Upper lobe of right lung (tissue), 1 donor: ENCODE data around the gene PAN3. TPM values are rescaled to one million over a fixed set of nuclear protein-coding genes. Genes with fewer than 3 reads are reported as not detected.

Experiments
- ATAC-seq: fragments of 200-7000 bp; cut with Tn5 transposase; one replicate; pipeline ENCODE4 v1.9.1; 2020; ENCODE audit warnings: mild to moderate bottlenecking, moderate library complexity
- DNase-seq: peaks from one replicate; pipeline ENCODE4 v3.0.0-alpha.2; 2020
- H3K27ac ChIP-seq: fragments of 200-600 bp; one replicate; pipeline ENCODE4 v1.8.0; 2022
- H3K27me3 ChIP-seq: fragments of 200-600 bp; one replicate; pipeline ENCODE4 v1.8.0; 2022; ENCODE audit warnings: mild to moderate bottlenecking
- H3K36me3 ChIP-seq: fragments of 200-600 bp; one replicate; pipeline ENCODE4 v1.8.0; 2022
- H3K4me1 ChIP-seq: fragments of 200-600 bp; one replicate; pipeline ENCODE4 v1.8.0; 2022
- H3K4me3 ChIP-seq: fragments of 200-600 bp; one replicate; pipeline ENCODE4 v1.8.0; 2022; ENCODE audit warnings: mild to moderate bottlenecking
- H3K9me3 ChIP-seq: fragments of 200-600 bp; one replicate; pipeline ENCODE4 v1.8.0; 2022
- intact Hi-C: fragments of 100-400 bp; cut with DNase I; formaldehyde crosslinking; loops from one replicate; pipeline ENCODE4 v1.11.0; 2022
- total RNA-seq: library from RNA; stranded (reverse); fragmentation: NEBNext Ultra II Directional; extraction: Animal tissue kit (Norgen Biotek cat#: 25700); gene quantifications from one replicate; pipeline ENCODE4 v1.2.1, GENCODE V29; 2021
- TF ChIP-seq, protein P1 (sequence below): fragments of 200-600 bp; IDR thresholded peaks from one replicate; pipeline ENCODE4 v1.8.0; 2022; ENCODE audit warnings: antibody characterized with exemption
- donor health status: DM: no; HTN: yes; CAD: no; lungs with severe emphysema.

The PAN3 gene
- total RNA-seq, 1 donor from 2014 or later, result 34.3 TPM

DNA sequence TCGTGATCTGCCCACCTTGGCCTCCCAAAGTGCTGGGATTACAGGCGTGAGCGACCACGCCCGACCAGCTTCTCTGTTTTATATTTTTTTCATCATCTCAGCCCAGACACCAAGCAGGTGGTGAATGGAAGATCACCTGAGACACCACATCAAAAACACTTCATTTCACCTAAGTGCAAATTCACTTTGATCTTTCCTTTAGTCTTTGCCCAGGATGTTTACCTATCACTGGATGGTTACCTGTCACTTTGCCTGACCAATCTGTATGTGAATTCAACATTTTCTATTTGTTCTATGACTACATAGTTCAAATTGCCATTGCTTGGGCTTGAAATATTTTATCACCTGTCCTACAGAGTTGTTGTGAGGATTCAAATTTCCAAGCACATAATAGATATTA lies 65.7 kb downstream of the PAN3 start:
- H3K4me1 ChIP-seq, result no peaks in the 10 kb centered on the region
- ATAC-seq, result no peak
- no peak overlapping the region for H3K4me3 ChIP-seq
- no peak for DNase-seq
- intact Hi-C loops, result no loop called here
- no peak overlapping the region for H3K27ac ChIP-seq
- H3K36me3 ChIP-seq, result no peaks in the 10 kb centered on the region
- TF ChIP-seq, protein P1, sequence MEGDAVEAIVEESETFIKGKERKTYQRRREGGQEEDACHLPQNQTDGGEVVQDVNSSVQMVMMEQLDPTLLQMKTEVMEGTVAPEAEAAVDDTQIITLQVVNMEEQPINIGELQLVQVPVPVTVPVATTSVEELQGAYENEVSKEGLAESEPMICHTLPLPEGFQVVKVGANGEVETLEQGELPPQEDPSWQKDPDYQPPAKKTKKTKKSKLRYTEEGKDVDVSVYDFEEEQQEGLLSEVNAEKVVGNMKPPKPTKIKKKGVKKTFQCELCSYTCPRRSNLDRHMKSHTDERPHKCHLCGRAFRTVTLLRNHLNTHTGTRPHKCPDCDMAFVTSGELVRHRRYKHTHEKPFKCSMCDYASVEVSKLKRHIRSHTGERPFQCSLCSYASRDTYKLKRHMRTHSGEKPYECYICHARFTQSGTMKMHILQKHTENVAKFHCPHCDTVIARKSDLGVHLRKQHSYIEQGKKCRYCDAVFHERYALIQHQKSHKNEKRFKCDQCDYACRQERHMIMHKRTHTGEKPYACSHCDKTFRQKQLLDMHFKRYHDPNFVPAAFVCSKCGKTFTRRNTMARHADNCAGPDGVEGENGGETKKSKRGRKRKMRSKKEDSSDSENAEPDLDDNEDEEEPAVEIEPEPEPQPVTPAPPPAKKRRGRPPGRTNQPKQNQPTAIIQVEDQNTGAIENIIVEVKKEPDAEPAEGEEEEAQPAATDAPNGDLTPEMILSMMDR, result no peak
- H3K9me3 ChIP-seq, result no peaks in the 10 kb centered on the region
- H3K27me3 ChIP-seq, result no peaks in the 10 kb centered on the region

DNA sequence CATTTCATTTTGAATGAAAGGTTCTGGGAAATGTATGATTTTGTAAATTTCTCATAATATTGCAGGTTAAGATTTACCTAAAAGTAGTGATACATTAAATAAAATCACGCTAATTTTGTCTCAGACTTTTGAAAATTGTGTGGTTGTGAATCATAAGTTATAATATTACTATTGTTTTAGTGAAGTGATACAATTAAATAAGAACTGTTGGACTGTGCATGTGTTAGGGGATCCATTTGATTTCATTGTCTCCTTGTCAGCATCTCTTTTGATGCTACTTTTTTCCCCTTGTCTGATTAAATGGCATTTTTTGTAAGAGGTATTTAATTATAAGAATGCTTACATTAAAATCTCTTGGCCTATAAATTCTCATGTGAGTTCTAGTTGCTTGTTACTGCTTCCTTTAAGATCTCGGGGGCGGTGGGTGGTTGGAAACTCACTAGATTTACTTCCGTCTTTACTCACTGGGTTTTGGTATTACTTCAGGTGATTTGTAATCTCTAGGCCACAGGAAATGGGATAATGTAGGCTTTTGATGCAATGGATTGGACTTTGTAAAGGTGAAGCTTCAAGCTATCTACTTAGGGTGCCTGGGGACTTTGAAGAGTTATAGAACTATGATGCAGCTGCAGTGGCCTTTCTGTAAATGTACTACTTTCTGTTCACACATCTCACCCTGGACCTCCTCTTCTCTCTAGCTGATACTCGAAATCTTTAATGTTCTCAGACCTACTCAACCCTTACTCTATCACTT lies 66.5 kb downstream of the PAN3 start:
- Histone ChIP-seq H3K27me3 (no peaks in the 10 kb centered on the region), H3K36me3 (no peaks in the 10 kb centered on the region), H3K27ac (no peak overlapping the region), H3K4me3 (no peak overlapping the region), H3K4me1 (no peaks in the 10 kb centered on the region), H3K9me3 (no peaks in the 10 kb centered on the region)
- intact Hi-C loops, result no loop called here
- ATAC-seq, result no peak
- TF ChIP-seq, protein P1, result no peak
- DNase-seq, result no peak

DNA sequence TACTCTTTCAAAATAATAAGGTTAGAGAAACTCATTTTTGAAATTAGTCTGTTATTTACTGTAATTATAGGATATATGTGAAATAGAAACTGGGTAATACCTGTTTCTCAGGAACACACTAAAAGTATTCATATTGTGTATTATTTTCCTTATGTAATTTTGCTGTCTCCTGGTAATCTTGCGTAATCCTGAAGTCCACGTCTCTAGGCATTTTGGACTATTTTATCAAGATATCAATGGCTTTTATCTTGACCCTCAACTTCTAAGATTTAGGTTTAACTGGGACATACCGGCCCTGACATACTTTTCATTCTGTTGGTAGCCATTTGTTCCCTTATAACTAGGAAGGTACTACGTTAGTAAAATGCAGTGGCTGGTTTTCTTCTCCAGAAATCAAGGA lies 80.3 kb downstream of the PAN3 start:
- no peak for DNase-seq
- Histone ChIP-seq H3K36me3 (peaks cover 12% of the 10 kb centered on the region), H3K4me3 (no peak overlapping the region), H3K4me1 (no peaks in the 10 kb centered on the region), H3K27me3 (no peaks in the 10 kb centered on the region), H3K27ac (no peak overlapping the region), H3K9me3 (no peaks in the 10 kb centered on the region)
- TF ChIP-seq, protein P1, result no peak
- ATAC-seq, result no peak
- intact Hi-C loops, result no loop called here

DNA sequence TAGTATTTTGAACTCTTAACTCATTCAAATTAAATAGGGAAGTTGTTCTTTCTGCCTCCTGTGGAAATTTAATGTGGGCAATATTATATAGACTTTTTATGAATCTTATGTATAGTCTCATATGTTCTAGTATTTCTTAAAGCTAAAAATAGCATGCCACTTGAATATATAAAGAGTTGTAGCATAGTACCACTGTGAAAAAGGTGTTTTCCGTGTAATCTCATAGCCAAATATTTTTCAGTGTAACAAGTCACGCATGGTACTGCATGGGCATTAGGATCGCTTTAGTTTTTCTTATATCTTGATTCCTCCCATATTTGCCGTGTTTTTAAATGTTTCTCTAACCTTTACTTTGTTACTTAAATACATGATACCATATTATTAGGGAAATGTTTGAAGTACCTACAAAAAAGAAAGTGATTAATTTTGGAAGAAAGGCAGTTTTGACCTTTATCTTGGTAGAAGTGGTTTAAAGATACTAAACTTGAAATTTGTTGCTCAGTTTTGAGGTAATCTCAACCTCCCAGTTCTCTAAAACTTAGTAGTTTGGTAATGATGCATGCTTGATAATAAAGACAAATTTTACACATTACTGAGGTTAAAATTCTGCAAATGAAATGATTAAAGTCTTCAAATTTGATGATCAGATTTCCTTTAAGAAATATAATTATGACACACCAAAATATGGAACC lies 81.2 kb downstream of the PAN3 start:
- Histone ChIP-seq H3K4me1 (no peaks in the 10 kb centered on the region), H3K27ac (no peak overlapping the region), H3K27me3 (no peaks in the 10 kb centered on the region), H3K9me3 (no peaks in the 10 kb centered on the region), H3K36me3 (peaks cover 12% of the 10 kb centered on the region), H3K4me3 (no peak overlapping the region)
- ATAC-seq (no peak), DNase-seq (no peak)
- intact Hi-C loops, result no loop called here
- TF ChIP-seq, protein P1, result no peak

DNA sequence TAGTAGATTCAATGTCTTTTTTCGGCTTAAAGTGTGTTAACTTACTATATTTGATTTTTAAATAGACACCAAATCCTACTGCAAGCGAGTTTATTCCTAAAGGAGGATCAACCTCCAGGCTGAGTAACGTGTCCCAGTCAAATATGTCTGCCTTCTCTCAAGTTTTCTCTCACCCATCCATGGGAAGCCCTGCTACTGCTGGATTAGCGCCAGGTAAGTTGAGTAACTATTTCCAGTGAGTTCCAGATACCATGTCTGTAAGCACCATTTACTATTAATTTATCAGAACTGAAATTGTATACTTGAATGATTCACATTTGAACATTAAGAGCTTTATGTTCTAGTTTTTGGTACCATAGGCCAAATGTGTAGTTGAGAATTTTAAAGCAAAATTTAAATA lies 81.8 kb downstream of the PAN3 start:
- no peak for ATAC-seq
- Histone ChIP-seq H3K4me3 (no peak overlapping the region), H3K36me3 (peaks cover 12% of the 10 kb centered on the region), H3K4me1 (no peaks in the 10 kb centered on the region), H3K27me3 (no peaks in the 10 kb centered on the region), H3K27ac (no peak overlapping the region), H3K9me3 (no peaks in the 10 kb centered on the region)
- no peak for DNase-seq
- TF ChIP-seq, protein P1, result no peak
- intact Hi-C loops, result no loop called here
